Measurements from ENCODE around the gene ZNF23. TPM values are rescaled to one million over a fixed set of nuclear protein-coding genes. Genes with fewer than 3 reads are reported as not detected.
A peak's percentile ranks its signal among the peaks of the same experiment; 100 is the strongest.

Gene ZNF23
- total and polyA plus RNA-seq, 2 donors from 2014 or later = 7.3 to 9.9 TPM

DNA sequence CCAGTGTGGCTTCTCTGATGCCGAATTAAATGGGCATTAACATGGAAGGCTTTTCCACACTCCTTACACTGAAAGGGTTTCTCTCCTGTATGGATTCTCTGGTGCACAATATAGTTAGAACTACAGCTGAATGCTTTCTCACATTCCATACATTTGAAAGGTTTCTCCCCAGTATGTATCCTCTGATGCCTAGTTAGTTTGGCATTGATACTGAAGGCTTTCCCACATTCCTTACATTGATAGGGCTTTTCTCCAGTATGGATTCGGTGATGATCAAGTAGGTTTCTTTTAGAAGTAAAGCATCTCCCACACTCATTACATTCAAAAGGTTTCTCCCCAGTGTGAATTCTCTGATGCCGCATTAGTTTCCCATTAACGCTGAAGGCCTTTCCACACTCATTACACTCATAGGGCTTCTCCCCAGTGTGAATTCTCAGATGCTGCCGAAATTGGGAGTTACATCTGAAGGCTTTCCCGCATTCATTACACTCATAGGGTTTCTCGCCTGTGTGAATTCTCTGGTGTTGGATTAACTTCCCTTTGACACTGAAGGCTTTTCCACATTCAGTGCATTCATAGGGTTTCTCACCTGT, 13.7 kb downstream of the ZNF23 start:
- DNase-seq (no peak), FAIRE-seq (no peak)
- intact Hi-C loops (cut with DNase I) = no loop called here
- TF ChIP-seq CTCF (IDR thresholded peaks at IDR 0.05; ENCODE audit: borderline replicate concordance, extremely low read depth, insufficient read depth) = no peak
- Histone ChIP-seq H3K36me3 (ENCODE audit: control insufficient read depth in 2 of 3, insufficient read depth in 3 of 3, low read length in 3 of 3) (peaks cover 26 to 53% (median 37%) of the 10 kb centered on the region in 3 donors), H3K27ac (ENCODE audit: low read depth in 2 of 2, low read length in 2 of 2) (no peak overlapping the region), H3K27me3 (ENCODE audit: control insufficient read depth, insufficient read depth, low read length) (no peaks in the 10 kb centered on the region), H3K9ac (ENCODE audit: low read length in 3 of 3) (no peak overlapping the region), H3K4me3 (ENCODE audit: low read length in 3 of 3) (peak overlapping the region in 1 of 3 donors; percentile 26), H3K4me1 (ENCODE audit: control insufficient read depth in 2 of 3, insufficient read depth in 2 of 3, low read depth in 1 of 3, low read length in 3 of 3) (no peaks in the 10 kb centered on the region), H3K9me3 (ENCODE audit: control insufficient read depth in 2 of 3, insufficient read depth in 1 of 3, low read length in 3 of 3) (peaks cover 20 to 90% (median 41%) of the 10 kb centered on the region in 3 donors)

- H3K27me3 ChIP-seq (ENCODE audit: control insufficient read depth, insufficient read depth, low read length) = no peaks in the 10 kb centered on the region
- DNase-seq (no peak), FAIRE-seq (no peak)
- no peak for TF ChIP-seq CTCF (IDR thresholded peaks at IDR 0.05; ENCODE audit: borderline replicate concordance, extremely low read depth, insufficient read depth)
- no peak overlapping the region for H3K27ac ChIP-seq (ENCODE audit: low read depth in 2 of 2, low read length in 2 of 2)
- peaks cover 6 to 8% (median 8%) of the 10 kb centered on the region in 3 donors for H3K36me3 ChIP-seq (ENCODE audit: control insufficient read depth in 2 of 3, insufficient read depth in 3 of 3, low read length in 3 of 3)
- H3K9me3 ChIP-seq (ENCODE audit: control insufficient read depth in 2 of 3, insufficient read depth in 1 of 3, low read length in 3 of 3) = peaks cover 8 to 55% (median 18%) of the 10 kb centered on the region in 3 donors
- H3K9ac ChIP-seq (ENCODE audit: low read length in 3 of 3) = no peak overlapping the region
- intact Hi-C loops (cut with DNase I) = no loop called here
- no peaks in the 10 kb centered on the region for H3K4me1 ChIP-seq (ENCODE audit: control insufficient read depth in 2 of 3, insufficient read depth in 2 of 3, low read depth in 1 of 3, low read length in 3 of 3)
- no peak overlapping the region for H3K4me3 ChIP-seq (ENCODE audit: low read length in 3 of 3)
These were observed 18.3 kb downstream of the ZNF23 start for GRCh38 chr16:71443714-71444113.

DNA sequence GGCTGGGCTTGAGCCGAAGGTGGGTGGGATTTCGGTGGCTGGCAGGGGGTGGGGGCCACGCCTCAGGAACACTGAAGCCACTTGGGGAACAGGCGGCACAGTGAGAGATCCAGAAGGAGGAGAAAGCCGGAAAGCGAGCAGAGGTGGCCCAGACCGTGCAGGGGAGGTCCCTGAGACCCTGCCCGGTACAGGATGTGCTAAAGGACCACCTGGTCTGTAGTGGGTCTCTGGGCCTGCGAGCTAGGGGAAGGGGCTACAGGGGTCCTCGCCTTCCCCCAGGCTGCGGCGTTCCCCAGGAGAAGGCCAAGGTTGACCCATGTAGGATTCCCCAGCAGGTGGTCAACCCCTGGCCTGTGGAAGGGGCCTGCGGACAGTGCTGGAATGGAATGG, 20.0 kb downstream of the ZNF23 start, which contains the start of gene TLE7:
TSS of gene TLE7 (minus strand) at position 4 of the 390 bp plus-strand sequence. CDS start 8,730 bp downstream, outside the sequence.
- no peaks in the 10 kb centered on the region for H3K4me1 ChIP-seq (ENCODE audit: control insufficient read depth in 2 of 3, insufficient read depth in 2 of 3, low read depth in 1 of 3, low read length in 3 of 3)
- intact Hi-C loops (cut with DNase I) = no loop called here
- H3K4me3 ChIP-seq (ENCODE audit: low read length in 3 of 3) = no peak within 1 kb of the TSS
- H3K9ac ChIP-seq (ENCODE audit: low read length in 3 of 3) = no peak within 1 kb of the TSS
- H3K36me3 ChIP-seq (ENCODE audit: control insufficient read depth in 2 of 3, insufficient read depth in 3 of 3, low read length in 3 of 3) = no peaks in the 10 kb centered on the region
- H3K27me3 ChIP-seq (ENCODE audit: control insufficient read depth, insufficient read depth, low read length) = no peaks in the 10 kb centered on the region
- no peak for TF ChIP-seq CTCF (IDR thresholded peaks at IDR 0.05; ENCODE audit: borderline replicate concordance, extremely low read depth, insufficient read depth)
- no peak for FAIRE-seq
- no peak within 1 kb of the TSS for H3K27ac ChIP-seq (ENCODE audit: low read depth in 2 of 2, low read length in 2 of 2)
- DNase-seq = no peak
- peaks cover 0 to 40% (median 7%) of the 10 kb centered on the region in 3 donors for H3K9me3 ChIP-seq (ENCODE audit: control insufficient read depth in 2 of 3, insufficient read depth in 1 of 3, low read length in 3 of 3)
